Skin epidermis (tissue), 12 donors: ENCODE results near the gene MAN1A1.
A peak's percentile ranks its signal among the peaks of the same experiment; 100 is the strongest.
"Not testable (repeated sequence)": the region's sequence is repeated elsewhere in the genome, so short reads cannot be mapped to it uniquely, and the experiment has no call there.

Experiments used
- H3K27ac ChIP-seq, 21 experiments: fragments of 200-600 bp; sonication (generic) in 11 of 21; one replicate each; pipeline ENCODE4 v1.5.0; 2020; ENCODE audit warnings: mild to moderate bottlenecking in 3 of 21, inconsistent platforms in 2 of 21, moderate library complexity in 2 of 21
- H3K4me3 ChIP-seq, 7 experiments: fragments of 200-600 bp; sonication (generic) in 2 of 7; one replicate each; pipeline ENCODE4 v1.5.0; 2020; ENCODE audit warnings: inconsistent platforms in 2 of 7, mild to moderate bottlenecking in 2 of 7, moderate library complexity in 1 of 7

Gene MAN1A1

GRCh38 chr6:119183457-119183856 is 166.1 kb downstream of the MAN1A1 start:
- no peak overlapping the region for H3K27ac ChIP-seq

DNA sequence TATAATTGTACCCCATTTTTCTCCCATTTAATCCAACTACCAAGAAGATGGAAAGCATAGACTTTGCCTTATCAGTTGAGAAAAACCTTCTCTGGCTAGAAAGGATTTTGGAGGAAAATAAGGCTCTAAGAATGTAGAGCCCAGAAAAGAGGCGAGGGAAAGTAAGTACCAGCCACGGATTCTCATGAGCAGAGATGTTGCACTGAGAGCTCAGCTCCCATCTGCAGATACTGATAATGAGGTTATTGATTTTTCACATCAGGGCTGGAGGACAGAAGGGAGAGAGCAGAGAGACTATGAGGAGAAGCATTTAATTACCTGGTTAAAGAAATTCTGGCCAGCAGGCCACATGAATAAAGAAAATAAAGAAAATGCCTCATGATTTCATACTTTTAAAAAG is 166.7 kb downstream of the MAN1A1 start:
- Histone ChIP-seq H3K4me3 (no peak overlapping the region), H3K27ac (no peak overlapping the region)

More at GRCh38 chr6:119183457-119183856, 166.1 kb downstream of the MAN1A1 start:
- no peak overlapping the region for H3K4me3 ChIP-seq

- no peak overlapping the region for H3K4me3 ChIP-seq
- H3K27ac ChIP-seq = no peak overlapping the region
Observed at GRCh38 chr6:119182216-119182803, 167.3 kb downstream of the MAN1A1 start.

- Histone ChIP-seq H3K4me3 (no peak overlapping the region), H3K27ac (no peak overlapping the region)
Observed at GRCh38 chr6:119181046-119181445, 168.5 kb downstream of the MAN1A1 start.

GRCh38 chr6:119179842-119180241 is 169.7 kb downstream of the MAN1A1 start:
- H3K4me3 ChIP-seq = no peak overlapping the region
- no peak overlapping the region for H3K27ac ChIP-seq

DNA sequence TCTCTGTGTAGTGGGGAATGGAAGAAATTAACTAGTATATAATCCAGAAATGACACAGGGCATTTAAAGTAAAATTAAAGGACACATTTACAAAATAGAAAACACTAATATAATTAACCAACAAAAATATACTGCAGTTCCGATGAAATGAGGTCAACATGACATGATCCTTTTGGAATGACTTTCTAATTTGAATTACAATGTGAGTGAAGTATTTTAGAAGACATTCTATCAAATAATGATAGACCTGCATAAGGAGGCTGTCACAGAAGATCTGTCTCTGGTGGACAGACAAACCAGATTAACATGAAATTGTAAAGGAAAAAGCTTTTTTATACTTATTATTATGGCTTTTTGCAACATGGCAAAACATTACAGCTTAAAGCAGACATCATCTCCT is 170.5 kb downstream of the MAN1A1 start:
- Histone ChIP-seq H3K4me3 (no peak overlapping the region), H3K27ac (no peak overlapping the region)

DNA sequence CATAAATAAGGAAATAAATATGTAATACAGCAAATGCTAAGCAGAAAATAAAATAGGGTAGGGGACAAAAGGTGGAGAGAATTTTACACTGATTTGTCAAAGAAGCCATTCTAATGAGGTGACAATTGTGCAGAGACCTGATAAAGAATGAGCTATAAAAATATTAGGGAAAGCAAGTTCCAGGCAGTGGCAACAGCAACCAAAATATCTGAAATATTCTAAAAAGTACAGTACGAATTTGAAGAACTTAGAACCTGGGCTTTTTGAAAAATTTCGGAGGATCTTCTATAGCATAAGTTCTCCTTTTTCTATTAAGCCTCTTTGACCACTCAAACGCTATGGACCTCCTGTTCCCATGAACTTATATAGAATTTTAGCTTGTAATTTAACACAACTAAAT is 173.1 kb downstream of the MAN1A1 start:
- no peak overlapping the region for H3K4me3 ChIP-seq
- H3K27ac ChIP-seq = no peak overlapping the region

GRCh38 chr6:119174879-119175817 is 174.4 kb downstream of the MAN1A1 start:
- Histone ChIP-seq H3K27ac (peak overlapping the region in 4 of 21 experiments; percentile 1 to 59 (median 14)), H3K4me3 (no peak overlapping the region)

DNA sequence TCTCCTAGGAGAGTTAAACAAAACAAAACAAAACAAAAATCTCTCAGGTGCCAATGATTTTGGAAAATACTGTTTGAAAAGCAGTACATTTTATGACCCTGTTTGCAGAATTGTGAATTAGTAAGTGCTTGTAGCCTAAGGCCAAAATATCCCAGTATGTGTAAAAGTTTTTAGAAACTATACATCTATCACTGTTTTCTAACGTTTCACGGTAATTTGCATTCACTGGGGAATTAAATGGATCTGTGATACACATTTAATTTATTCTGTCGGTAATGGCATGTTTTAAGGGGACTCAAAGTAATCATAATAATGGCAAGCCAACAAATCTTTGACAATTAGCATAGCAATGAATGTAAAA is 175.5 kb downstream of the MAN1A1 start:
- no peak overlapping the region for H3K4me3 ChIP-seq
- no peak overlapping the region for H3K27ac ChIP-seq

- no peak overlapping the region for H3K4me3 ChIP-seq
- peak overlapping the region in 1 of 21 experiments; percentile 3 for H3K27ac ChIP-seq
Observed at GRCh38 chr6:119173249-119174084, 176.1 kb downstream of the MAN1A1 start.

DNA sequence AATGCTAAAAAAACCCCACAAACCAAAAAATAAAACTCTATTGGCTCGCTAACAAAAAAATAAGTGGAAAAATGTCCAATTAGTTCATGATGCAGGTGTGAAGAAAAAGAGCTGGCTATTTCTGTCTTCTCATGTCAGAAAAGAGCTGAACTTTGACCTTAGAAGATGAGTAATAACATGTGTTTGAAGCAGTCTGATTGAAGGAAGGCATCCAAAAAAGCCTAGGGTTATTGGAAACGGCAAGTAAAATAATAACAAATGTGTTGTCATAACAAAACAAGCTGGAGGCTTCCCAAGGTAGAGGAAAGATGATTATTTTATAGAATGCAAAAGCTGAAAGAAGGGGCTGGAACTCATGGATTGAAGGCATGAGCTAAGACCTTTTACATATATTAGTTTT is 176.7 kb downstream of the MAN1A1 start:
- Histone ChIP-seq H3K27ac (peak overlapping the region in 2 of 21 experiments; percentile 3 to 34), H3K4me3 (no peak overlapping the region)

- Histone ChIP-seq H3K4me3 (no peak overlapping the region), H3K27ac (peak overlapping the region in 1 of 21 experiments; percentile 34)
Observed at GRCh38 chr6:119171864-119172588, 177.5 kb downstream of the MAN1A1 start.

- H3K4me3 ChIP-seq = no peak overlapping the region
- H3K27ac ChIP-seq = no peak overlapping the region
Observed at GRCh38 chr6:119171088-119171841, 178.3 kb downstream of the MAN1A1 start.

GRCh38 chr6:119170447-119171087 is 179.0 kb downstream of the MAN1A1 start:
- H3K27ac ChIP-seq = no peak overlapping the region
- H3K4me3 ChIP-seq = no peak overlapping the region

GRCh38 chr6:119170103-119170446 is 179.5 kb downstream of the MAN1A1 start:
- Histone ChIP-seq H3K4me3 (no peak overlapping the region), H3K27ac (no peak overlapping the region)

DNA sequence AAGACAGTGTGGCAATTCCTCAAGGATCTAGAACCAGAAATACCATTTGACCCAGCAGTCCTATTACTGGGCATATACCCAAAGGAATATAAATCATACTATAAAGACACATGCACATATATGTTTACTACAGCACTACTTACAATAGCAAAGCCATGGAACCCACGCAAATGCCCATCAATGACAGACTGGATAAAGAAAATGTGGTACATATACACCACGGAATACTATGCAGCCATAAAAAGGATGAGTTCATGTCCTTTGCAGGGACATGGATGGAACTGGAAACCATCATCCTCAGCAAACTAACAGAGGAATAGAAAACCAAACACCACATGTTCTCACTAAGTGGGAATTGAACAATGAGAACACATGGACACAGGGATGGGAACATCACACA is 180.2 kb downstream of the MAN1A1 start:
- not testable (repeated sequence) for H3K27ac ChIP-seq, H3K4me3 ChIP-seq

DNA sequence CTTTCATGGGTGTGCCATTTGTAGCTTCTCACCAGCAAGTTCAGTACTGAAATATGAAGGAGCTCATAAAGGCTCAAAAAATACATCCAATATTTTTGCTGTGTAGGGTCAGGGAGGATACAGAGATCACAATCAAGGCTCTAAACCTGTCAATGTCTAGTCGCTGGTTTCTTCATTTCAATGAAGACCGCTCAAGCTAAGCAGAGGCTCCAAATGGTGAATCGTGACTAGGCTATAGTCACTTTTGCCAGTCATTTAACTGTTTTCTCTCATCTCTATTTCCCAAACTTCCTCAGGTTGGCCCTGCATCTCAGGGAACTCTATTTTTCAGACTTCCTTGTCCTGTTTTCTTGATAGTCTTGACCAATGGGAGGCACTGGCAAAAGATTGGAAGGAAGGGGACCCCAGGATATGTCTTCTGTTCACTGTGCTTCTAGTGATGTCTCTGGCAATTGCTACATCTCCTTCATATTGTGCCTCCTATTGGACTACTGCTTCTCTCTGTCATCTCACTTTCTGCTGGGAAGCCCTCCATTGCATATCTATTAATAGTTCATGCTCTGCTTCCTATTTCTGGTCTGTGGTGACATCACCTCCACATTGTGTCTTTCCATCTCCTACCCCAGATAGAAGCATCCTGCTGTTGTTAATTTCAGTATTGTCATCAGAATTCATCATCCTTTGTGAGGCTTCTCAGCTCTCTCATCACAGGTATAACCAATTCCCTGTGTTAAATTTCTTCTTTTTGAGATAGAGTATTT is 183.4 kb downstream of the MAN1A1 start:
- Histone ChIP-seq H3K4me3 (no peak overlapping the region), H3K27ac (no peak overlapping the region)

- H3K4me3 ChIP-seq = no peak overlapping the region
- no peak overlapping the region for H3K27ac ChIP-seq
Observed at GRCh38 chr6:119163006-119163405, 186.6 kb downstream of the MAN1A1 start.
